Activated CD4-positive, alpha-beta T cell treated with anti-CD3 and anti-CD28 coated beads, Interleukin-2, amount 50 U/mL, for 24 hours (primary cell): ENCODE measurements around the gene MAGOH.
"Not testable (repeated sequence)": the region's sequence is repeated elsewhere in the genome, so short reads cannot be mapped to it uniquely, and the experiment has no call there.

ENCODE experiments used
- DNase-seq, 2 donors: peaks; one replicate each; pipeline ENCODE4 v3.0.0-alpha.2; 2020; ENCODE audit warnings: low read depth in 1 of 2, low spot score in 1 of 2

The MAGOH gene

DNA sequence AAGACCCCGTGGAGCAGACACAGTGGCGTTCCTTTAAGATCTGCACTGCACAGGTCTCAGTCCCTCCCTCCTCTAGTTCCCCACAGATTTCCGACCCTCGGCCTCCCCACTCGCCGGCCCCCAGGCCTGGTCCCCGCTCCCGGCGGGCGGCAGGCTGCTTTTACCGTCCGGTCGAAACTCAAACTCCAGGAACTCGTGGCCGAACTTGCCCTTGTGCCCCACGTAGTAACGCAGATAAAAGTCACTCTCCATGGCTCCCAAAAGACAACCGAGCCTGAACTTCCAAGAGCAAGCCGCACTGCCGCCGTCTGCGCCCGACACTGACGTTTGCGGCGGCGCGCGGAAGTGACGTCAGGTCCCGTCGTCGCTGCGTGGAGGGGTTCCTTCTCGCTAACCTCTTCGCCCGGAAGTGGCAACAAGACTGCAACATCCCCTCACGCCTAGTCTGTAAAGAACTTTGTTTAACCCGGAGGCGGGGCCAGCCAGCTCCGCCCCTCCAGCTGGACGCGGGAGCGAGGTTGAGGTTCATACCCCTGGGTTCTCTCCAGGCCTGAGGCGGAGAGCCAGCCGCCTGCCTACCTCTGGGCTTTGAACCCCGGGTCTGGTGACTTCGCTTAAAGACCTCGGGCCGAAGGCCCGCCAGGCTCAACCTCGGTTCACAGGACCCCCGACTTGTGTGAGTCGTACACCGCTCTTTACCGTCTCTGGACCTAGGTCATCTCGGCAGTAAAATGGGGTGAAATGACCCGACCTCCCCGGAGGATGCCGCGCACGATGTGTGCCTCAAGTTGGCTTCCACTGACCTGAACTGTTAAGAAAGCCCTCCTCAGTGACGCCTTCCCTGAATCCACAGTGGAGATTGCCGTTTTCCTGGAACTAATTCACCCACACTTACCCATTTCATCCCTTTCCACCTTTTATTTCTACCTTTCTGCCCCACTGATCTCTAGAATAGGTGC, at the start of gene MAGOH:
Gene MAGOH, minus strand, starts transcription at position 322 of the 959 bp plus-strand sequence. Its CDS starts 70 bp downstream, at position 252.
- DNase-seq, result peak; percentile 95

GRCh38 chr1:53286955-53287354, 48.6 kb upstream of the MAGOH start:
- DNase-seq, result no peak

DNA sequence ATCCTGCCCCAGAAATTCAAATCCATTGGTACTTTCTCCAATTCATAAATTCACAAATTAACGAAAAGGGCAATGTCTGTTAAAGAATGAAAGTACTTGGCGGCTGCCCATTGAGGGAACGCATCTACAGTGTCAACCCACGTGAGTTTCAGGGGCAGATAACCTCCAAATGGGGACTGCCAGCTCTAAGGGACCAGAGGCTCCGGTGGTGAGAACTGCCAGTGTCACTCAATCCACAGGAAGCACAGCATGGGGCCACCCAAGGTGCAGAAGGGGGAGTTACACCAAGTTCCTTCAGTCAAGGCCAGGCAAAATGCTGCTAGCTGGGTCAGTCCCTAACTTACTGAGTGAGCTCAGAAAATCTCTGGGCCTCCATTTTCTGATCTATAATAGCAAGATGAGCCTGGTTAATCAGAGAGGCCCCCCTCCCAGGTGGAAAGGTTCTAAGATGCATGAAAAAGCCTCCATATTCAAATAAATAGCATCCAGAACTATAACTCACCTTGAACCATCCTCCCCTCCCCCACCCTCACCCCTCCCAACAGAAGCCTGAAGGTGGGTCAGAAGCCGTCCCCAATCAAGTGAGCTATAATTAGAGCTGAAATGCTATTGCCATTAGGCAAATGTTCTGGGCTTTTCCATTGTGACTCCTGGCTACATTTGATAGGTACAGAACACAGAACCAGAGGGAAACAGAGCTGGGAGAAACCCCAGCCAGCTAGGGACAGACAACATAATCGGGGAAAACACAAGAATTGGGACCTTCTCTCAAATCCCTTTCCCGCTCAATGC, 47.8 kb upstream of the MAGOH start:
- no peak for DNase-seq

DNA sequence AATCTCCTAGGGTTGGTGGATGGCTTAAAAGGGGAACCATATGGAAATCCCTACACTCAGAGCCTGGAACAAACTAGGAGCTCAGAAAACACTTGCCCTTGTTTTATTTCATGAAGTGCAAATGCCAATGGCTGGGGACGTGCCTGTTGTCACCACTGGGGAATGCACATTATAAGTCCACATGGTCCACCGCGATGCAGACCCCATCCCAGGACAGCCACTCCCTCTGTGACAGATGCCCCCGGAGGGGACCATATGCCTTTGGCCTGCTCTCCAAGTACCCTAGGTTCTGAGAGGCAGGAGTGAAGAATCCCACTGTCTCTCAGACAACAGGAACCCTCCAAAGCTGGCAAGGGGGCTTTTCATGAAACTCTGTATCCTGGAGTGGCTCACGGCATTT, 47.2 kb upstream of the MAGOH start:
- no peak for DNase-seq

- no peak for DNase-seq
Measured at GRCh38 chr1:53284224-53285020, 46.1 kb upstream of the MAGOH start.

- DNase-seq, result not testable (repeated sequence)
Measured at GRCh38 chr1:53283156-53283555, 44.8 kb upstream of the MAGOH start.

DNA sequence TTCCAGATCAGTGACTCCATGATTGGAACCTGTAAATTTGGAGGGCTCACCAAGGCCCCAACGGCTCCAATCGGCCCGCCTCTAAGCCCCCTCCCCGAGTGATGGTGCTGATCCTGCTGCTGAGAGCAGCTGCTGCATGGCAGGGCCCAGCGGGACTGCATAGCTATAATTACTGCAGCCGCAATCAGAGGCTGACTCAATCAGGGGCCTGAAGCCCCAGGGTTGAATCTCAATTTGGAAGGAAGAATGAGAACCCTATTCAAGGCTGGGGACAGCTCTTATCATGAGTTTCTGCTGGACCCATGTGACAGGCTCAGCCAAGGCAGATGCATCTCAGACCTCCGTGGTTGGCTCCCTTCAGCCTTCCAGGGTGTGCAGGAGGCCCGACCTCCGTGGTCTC, 42.8 kb upstream of the MAGOH start:
- no peak for DNase-seq

DNA sequence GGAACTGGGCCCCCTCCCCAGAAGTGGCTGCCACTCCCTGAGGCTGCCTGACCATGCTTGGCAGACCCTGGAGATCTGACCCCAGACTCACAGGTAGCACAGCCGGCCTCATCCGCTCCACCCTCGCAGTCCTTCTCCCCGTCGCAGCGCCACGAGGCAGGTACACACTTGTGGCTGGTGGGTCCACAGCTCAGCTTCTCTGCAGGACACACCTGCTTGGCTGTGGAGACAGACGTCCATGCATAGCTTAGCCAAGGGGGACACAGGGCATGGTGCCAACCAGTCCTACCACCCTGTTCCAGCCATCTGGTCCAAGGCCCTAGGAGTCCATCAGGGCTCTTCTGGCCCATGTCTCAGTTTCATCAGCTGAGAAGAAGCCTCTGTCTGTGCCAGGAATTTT, 42.2 kb upstream of the MAGOH start:
- no peak for DNase-seq

GRCh38 chr1:53279296-53280200, 41.2 kb upstream of the MAGOH start:
- DNase-seq, result no peak

GRCh38 chr1:53278298-53278725, 40.0 kb upstream of the MAGOH start:
- peak; percentile 51 to 53 for DNase-seq

DNA sequence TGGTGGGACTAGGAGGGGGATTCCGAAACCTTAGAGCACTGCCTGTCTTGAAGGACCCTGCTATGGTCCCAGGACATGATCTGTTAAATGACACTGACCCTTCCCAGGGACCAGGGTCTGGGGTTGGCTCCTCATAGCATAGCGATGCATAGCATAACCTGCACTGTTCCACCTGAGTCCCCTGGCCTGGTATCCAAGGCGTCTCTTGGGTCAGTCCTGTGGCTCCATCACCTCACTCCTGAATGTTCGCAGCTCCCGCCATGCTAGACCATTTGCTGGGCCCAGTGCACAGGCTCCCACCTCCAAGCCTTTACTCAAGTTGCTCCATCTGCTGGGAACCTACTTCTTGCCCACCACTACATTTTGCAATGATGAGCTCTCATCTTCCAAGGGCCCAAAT, 39.0 kb upstream of the MAGOH start:
- no peak for DNase-seq

- DNase-seq, result no peak
Measured at GRCh38 chr1:53276902-53277281, 38.6 kb upstream of the MAGOH start.

DNA sequence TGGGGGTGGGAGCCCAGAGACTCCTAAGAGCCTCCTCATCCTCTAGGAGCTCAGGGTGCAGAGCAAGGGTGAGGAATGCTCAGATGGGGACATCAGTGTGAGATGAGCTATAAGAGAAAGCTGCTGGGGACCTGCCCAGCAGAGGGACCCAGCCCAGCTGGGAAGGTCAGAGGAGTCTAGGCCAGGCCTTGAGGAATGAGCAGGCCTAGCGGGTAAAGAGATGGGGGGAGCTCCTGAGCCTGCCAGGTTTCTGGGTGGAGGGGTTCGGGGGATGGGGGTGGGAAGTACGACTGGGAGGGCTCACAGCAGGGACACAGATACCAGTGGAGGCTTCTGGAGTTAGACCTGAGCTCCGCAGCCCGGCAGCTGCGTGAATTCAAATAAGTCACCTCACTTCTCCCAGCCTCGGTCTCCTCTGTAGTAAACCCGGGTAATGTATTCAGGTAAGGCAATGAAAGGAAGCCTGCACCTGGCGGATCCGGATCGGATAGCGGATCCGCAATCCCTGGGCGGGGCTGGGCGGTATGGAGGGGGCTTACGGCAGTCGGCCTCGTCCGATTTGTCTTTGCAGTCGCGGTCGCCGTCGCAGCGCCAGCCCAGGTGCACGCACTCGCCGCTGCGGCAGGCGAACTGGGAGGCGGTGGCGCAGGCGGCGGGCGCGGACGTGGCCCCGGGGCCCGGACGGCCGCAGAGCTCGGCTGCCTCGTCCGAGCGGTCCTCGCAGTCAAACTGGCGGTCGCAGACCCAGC, 38.0 kb upstream of the MAGOH start:
- DNase-seq, result no peak

- no peak for DNase-seq
Measured at GRCh38 chr1:53275566-53275965, 37.2 kb upstream of the MAGOH start.

DNA sequence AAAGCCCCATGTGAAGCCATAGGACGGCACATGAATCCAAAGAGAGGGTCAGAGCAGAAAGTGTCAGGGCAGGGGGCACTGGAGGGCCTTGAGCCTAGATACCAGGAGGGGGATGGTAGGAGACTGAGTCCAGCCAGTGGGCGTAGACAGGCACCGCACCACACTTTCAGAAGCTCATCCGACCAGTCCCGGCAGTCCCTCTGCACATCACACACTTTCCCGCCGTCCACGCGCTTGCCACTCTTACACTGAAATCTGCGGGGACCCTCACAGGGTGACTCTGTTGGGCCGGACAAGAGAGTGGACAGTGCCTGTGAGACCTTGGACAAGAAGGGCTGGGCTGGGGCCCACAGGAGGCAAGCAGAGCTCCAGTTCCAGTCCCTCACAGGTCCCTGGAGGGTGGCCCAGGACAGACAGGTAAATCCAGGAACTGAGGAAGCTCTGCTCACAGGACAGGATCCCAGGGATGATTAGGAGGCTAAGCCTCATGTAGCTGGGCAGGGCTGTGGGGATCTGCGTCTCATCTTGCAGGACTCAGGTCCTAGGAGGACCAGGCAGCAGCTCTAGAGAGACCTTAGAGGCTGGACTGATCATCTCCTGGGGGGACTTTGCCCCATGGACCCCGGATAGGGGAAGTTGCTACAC, 36.3 kb upstream of the MAGOH start:
- no peak for DNase-seq

GRCh38 chr1:53274026-53274425, 35.7 kb upstream of the MAGOH start:
- DNase-seq, result no peak

- no peak for DNase-seq
Measured at GRCh38 chr1:53273526-53273925, 35.2 kb upstream of the MAGOH start.

- no peak for DNase-seq
Measured at GRCh38 chr1:53272349-53272748, 34.0 kb upstream of the MAGOH start.
